Inflammatory macrophage treated with lipopolysaccharide for 1 hour (primary cell): ENCODE data around the gene CMYA5.
A peak's percentile ranks its signal among the peaks of the same experiment; 100 is the strongest.
"Not testable (repeated sequence)": the region's sequence is repeated elsewhere in the genome, so short reads cannot be mapped to it uniquely, and the experiment has no call there.

Source experiments
- DNase-seq, 2 donors: peaks; one replicate each; pipeline ENCODE4 v3.0.0-alpha.2; 2020 to 2022

CMYA5 gene

DNA sequence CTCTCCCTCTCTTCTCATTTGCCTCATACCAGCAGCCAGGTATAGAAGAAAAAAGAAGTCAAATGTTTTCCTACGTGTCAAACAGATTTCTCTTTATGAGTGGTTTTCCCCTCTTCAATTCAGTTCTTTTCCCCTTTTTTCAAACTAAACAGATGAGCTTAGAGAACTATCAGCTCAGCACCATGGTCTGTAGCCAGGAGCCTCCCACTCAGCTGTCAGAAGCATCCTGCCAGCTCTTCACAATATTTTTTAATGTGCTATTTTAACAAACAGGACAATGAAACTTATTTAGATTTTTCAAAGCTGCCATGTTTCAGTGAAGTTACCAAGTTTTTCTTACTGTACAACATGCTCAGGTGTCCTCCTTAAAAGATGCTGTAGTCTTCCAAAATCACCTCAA, 63.5 kb downstream of the CMYA5 start:
- DNase-seq = no peak

DNA sequence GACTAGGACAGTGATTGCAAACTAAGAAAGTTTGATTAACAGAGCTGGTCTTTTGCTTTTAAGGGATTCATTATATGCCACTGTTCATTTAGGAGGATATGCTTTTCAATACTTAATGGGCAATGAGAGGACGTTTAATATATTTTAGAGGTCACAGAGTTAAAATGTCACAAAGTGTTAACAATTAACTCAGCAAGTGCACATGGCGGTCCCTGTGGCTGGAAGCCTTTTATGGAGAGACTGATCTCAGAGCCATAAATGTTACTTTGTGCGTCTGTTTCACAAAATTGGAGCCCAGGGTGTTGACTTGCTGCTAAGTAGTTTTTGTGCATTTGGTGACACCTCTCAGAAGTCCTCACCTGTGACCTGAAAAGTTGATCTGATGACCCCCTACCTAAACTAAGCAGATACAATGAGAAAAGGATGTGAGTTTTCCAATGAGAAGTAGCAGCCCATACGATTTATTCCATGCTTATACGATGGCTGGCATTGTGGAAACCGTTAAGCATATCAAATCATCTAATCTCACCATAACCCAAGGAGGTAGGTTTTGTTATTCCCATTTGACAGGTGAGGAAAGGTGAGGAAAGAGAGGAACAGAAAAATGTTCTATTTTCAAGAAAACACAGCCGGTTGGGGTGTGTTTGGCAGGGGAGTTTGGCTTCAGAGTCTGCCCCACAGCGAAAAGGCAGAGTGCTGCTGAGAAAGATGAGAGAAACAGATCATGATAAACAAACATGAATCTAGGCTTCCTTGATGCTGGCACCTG, 64.4 kb downstream of the CMYA5 start:
- no peak for DNase-seq

DNA sequence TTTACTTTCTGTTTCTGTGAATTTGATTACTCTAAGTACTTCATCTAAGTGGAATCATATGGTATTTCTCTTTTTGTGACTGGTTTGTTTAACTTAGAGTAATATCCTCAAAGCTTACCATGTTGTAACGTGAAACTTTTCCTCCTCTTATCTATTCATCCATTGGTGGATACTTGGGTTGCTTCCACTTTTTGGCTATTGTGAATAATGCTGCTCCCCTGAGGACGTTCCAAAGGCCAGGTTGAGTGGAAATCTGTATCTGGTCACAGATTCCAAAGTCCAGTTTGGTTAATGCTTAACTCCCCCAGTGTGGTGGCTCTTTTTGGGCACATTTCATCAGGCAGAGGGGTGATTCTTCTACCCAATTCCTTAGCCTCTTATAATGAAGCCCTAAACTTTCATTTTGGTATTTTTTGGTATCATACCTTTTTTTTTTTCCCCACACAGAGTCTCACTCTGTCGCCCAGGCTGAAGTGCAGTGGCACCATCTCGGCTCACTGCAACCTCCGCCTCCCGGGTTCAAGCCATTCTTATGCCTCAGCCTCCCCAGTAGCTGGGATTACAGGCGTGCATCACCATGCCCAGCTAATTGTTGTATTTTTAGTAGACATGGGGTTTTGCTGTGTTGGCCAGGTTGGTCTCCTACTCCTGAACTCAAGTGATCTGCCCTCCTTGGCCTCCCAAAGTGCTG, 65.4 kb downstream of the CMYA5 start:
- DNase-seq = no peak

DNA sequence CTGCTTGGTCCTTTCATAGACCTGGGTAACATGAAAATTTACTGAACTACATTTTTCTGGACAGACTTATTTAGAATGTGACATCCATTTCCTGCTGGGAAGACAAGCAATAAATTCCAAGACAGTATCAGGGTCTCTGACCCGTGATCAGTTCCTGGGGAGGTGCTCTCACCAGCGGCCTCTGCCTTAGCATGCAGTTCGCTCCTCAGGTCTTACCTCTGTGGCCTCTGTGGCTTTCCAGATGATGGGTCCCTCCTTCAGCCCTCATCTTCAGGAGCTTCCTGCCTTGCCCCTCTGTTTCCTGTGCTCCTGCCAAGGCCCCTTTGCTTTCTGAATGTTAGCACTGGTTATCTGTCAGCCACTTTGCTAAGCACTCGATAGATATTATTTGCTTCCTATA, 66.4 kb downstream of the CMYA5 start:
- no peak for DNase-seq

DNA sequence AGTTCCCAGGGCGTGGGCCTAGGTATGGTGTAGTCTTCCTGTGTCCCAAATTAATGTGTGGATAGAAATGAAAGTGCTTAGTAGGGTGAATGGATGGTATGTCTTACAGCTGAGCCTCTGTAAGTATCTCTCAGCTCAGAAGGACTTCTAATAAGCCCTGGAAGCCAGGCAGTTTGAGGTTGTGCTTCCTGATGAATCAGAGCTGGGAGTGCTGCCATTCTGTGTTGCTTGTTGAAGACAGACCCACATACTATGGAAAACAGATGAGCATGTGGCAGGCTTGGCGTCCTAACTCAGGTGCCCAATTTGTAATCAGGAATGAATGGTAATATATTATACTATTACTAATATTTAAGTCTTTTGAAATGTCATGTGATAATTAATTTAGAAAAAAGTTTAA, 69.8 kb downstream of the CMYA5 start:
- no peak for DNase-seq

DNA sequence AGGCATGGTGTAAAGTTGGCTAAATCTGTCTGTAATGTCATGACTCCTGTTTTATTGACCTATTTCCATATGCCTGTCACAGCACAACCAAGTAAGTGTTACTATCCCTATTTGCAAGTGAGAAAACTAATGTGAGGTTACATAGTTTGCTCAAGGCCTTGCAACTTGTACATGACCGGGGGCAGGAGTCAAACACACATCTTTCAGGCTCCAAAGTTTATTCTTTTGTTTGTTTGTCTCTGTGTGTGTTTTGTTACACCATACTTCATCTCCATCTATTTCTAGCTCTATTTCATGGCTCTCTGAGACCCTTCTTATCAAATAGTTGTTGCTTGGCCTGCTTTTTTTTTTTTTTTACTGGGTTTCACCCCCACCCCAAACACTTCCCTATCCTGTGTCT, 70.2 kb downstream of the CMYA5 start:
- DNase-seq = no peak

DNA sequence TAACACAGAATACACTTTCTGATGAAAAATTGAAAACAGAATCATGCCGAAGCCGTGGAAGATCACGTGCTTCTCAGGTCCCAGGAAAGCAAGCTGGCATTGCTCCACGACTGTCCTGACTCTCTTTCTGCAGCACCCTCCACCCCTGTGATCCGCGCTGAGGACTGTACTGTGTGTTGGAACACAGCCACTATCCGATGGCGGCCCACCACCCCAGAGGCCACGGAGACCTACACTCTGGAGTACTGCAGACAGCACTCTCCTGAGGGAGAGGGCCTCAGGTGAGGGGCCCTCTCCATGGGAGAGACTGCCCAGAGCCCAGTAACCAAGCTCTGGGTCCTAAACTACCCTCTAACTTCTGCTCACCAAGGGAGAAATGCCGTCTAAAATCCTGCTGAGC, 73.3 kb downstream of the CMYA5 start:
- DNase-seq = no peak

DNA sequence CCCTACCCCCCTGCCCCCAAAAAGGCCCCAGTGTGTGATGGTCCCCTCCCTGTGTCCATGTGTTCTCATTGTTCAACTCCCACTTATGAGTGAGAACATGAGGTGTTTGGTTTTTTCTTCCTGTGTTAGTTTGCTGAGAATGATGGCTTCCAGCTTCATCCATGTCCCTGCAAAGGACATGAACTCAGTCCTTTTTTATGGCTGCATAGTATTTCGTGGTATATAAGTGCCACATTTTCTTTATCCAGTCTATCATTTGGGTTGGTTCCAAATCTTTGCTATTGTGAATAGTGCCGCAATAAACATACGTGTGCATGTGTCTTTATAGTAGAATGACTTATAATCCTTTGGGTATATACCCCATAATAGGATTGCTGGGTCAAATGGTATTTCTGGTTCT, 74.5 kb downstream of the CMYA5 start:
- not testable (repeated sequence) for DNase-seq

DNA sequence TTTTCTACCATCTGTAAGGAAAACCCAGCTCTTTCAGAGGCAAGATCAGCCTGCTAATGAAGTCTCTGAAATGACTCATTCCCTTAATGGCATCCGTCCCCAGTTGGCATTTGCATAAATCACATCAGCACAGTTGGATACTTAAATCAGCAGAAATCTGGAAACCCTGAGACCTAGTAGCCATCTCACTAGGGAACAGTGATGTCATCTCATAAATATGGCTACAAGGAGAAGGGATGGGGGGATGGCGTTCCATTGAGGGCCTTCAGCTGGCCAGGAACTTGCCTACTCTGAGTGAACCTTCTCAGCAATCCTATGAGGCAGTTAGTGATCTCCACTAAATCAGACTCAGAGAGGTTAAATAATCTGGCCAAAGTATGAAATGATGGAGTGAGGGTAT, 81.8 kb downstream of the CMYA5 start:
- no peak for DNase-seq

DNA sequence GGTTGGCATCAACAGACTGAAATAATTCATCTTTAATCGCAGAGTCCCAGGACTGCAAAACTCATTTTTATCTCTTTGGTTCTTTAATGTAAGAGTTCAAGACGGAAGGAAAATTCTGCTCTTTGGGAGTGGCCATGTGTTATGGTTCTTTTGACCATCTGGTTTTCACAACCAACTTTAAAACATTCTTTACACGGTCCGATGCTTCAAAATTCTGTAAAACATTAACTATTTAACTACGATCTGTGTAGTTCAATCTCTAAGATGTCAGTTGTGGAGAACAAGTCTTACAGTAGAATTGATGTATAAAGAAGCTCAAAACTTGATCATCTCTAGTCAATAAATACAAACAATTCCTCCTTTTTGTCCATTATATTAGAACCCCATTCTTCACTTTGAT, 83.0 kb downstream of the CMYA5 start:
- no peak for DNase-seq

DNA sequence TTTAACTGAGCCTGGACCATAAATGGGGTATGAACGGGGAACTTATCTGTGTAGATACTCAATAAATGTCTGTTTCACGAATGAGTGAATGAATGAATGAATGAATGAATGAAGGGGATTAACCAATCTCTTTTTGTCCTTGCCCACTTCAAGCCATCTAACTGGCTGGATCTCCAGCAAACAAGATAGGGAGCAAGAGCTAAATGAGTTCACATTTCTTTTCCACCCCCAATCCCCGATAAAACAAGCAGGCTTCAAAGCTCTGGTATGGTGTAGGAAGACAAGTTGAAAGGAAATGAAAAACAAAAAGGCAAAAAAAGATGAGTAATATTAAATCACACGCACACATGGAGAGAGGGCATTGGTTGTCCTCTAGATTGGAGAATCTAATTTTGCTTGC, 84.0 kb downstream of the CMYA5 start:
- no peak for DNase-seq

DNA sequence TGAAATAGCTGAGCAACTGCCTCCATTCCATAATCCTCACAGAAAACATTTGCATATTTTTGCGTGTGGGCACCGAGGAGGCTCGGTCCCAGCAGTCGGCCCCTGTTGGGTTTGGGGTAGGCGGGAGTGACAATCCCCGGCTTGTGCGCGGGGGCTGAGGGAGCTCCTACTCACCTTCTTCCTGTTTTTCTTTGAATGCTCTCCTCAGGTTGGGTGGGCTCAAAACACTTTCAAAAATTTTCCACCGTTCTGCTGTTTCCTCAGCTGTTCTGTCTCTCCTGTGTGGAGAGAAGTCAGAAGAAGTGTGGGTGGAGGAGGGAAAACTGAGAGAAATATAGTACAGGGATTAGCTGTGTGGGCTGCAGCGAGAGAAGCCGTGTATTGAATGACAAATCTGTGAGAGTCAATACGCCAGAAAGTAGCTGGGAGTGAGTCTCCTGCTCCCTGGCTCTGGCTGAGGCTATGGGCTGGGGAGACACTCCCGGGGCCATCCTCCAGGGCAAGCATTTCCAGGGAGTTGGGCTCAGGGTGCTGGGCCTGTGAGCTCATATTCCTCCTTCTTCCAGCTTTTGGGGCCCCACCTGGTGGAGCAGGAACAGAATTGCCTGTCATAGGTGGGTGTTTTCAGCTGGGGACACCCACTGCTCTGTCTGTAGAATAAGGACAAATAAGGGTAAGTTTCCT, 84.7 kb downstream of the CMYA5 start:
- no peak for DNase-seq

DNA sequence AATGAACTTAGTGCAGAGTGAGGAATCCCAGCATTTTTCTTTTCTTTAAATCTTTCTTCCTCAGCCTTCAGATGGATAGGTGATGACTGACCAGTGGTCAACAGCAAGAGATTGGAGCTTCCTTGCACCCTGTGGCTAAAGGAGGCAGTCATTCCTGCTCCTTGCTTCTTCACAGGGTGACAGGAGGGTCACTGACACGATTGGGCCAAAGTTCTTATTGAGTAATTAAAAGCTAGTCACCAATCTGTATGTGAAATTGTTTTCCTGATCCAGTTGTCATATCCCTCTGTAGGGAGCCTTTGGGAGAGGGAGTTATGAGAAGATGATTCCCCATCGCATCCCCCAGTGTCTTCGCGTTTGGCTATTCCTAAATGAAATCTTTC, 85.2 kb downstream of the CMYA5 start:
- DNase-seq = no peak

DNA sequence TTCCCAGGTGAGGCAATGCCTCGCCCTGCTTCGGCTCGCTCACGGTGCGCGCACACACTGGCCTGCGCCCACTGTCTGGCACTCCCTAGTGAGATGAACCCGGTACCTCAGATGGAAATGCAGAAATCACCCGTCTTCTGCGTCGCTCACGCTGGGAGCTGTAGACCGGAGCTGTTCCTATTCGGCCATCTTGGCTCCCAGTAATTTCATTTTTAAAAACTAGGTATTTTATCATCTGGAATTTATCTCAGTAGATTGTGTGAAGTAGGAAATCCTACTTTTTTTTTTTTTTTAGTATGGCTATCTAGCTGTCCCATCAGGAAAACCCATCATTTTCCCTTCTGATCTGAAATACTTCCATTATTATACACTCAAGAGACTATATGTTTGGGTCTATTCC, 95.1 kb downstream of the CMYA5 start:
- DNase-seq = not testable (repeated sequence)

DNA sequence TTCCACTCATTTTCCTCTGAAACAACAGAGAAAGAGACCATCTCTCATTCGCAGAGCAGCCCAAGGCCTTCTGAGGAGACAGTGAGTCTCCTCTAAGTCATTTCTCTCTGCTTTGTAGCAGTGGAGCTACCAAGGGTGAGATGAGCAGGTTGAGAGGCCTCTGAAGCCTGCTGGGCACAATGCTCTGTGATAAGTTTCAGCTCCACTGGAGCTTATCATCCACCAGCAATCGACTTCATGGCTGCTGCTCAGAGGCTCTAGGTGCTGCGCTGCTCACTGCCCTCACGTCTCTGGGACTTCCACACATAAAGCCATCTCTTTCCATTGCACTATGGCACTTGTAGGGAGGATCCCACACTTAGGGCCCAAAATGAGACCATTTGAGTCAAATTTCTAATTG, 96.3 kb downstream of the CMYA5 start:
- DNase-seq = no peak

DNA sequence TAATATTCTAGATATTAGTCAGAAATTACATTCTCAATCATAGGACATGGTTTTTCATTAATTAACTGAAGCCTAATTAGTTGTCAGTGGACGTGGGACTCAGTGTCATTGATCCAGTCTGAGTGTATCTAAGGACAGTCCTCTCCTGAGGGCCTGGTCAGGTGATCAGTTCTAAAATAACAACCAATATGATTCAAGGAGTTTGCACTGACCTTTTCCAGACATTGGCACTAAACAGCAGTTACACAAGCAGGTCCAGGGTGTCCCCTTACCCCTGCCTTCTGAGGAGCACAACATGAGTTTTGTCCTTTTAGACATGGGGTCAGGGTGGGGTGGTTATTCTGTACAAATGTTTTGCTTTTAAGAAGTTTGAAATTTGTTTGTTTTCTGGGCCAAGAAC, 97.8 kb downstream of the CMYA5 start:
- DNase-seq = no peak

DNA sequence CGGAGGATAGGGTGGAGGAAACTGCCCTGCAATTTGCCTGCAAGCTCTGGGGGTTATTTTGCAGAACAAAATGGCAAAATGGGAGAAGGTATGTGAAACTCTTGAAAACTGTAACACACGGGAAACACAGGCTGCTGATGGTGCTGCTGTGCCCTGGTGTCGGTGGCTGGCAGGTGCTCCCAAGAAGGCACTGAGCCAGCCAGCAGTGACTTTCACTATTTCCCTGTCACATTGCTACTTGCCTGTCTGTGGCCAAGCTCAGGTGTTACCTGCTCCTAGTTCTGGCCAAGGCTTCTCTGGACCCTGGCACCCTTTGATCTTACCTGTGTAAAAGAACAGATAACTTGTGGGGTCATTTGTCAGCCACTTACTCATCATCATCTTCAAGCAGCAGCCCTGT, 102.2 kb downstream of the CMYA5 start:
- DNase-seq = no peak

DNA sequence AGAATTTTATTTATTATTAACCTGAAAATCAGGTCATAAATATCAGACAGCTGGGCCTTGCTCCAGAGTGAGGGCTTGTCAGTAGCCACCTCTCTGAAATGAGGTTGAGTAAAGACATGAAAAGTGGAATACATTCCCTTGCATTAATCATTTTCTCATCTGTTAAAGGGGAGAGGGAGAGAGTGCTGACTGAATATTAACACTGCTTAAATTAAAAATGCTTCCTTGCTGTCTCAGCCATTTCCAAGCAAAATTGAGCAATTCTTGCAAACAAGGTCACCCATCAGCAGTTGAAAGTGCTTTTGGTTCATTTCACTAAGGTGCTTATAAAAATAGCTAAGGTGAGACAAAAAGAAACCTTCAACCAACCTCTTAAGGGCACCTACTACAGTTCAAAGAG, 102.8 kb downstream of the CMYA5 start:
- DNase-seq = no peak

DNA sequence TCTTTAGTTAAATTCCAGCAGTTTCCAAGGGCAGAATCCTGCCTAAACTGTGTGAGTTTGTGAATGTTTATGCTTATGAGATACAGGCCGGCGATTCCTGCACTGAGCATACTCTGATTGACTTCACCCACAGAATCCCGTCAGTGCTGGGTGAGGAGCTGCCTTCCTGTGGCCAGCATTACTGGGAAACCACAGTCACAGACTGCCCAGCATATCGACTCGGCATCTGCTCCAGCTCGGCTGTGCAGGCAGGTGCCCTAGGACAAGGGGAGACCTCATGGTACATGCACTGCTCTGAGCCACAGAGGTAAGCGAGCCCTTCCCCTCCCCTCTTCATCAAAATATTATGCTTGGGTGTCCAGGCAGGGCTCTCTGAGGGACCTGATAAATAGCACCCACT, 103.7 kb downstream of the CMYA5 start:
- no peak for DNase-seq

DNA sequence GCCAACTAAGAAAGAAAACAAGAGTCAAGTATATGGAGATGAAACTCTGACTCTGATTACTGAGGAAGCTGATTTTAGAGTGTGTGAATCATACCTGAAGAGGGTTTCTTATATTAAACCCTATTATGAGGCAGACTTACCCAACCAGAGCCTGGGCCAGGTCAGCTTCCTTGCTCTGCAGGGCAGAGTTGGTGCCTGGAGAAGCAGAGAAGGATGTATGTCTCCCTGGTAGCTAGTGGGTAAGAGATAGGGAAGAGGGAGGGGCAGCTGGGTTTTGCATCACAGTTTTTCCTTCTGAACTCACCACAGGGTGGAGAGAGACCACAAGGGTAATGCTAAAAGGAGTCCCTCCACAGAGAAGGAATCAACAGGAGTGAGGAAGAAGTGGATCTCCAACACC, 104.1 kb downstream of the CMYA5 start:
- no peak for DNase-seq

DNA sequence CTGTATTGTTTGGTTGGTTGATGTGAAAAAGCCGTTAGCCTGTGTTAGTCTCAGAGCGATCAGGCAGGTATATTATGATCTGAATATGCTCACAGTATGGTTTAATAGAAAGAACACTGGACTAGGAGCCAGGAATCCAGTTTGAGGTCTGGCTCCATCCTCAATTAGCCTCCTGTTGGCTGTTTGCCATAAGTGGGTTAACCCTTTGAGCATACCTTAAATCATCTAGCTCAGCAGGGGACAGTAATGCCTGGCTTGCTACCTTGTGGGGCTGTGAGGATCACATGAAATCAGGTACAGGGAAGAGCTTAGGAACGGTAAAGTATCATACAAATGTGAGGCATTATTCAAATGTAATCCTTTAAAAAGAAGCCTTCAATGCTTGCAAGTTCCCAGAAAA, 104.7 kb downstream of the CMYA5 start:
- no peak for DNase-seq

DNA sequence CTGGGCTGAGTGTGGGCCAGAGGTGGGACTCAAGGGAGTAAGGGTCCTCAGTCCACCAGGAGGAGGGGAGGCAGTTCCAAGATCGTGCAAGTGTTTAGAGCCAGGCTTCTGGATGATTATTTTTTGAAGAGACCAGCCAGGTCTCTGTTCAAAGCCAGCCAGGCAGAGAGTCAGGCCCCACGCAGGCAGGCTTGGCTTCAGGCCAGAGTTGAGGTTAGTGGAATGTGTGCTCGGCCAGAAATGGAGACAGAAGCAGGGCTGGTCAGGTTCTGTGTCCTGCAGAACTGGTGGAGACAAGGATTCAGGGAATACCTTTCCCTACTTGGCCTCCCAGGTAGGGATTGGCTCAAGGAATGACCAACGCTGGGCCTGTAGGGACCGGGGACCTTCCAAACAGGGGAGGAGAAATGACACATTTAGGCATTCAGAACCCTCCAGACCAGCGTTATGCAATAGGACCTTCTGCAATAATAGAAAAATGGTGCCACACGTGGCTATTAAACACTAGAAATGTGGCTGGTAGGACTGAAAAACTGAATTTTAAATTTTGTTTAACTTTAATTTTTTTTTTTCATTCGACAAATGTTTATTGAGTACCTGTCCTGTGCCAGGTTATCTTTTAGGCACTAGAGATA, 106.2 kb downstream of the CMYA5 start:
- DNase-seq = peak; percentile 8 to 41

DNA sequence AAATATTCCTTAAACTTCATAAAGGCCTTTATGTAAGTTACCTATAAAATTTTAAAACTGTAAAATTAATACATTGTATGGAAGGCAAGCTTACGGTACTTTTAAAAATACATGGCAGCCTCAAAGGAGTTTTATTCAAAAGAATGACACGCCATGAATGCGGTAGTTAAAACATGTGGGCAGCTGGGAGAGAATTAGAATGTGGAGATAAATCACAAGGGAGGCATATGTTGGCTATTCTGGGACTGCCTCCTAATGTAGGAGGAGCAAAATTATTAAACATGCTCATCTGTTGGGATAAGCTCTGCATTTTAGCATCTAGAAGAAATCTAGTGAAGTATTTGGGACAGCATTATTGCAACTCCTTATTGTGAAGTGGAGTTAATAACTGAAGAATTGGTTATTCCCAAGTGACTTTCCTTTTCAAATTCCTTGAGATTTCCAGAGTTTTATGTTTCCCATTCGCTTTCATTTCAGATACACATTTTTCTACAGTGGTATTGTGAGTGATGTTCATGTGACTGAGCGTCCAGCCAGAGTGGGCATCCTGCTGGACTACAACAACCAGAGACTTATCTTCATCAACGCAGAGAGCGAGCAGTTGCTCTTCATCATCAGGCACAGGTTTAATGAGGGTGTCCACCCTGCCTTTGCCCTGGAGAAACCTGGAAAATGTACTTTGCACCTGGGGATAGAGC, 109.4 kb downstream of the CMYA5 start:
- no peak for DNase-seq
